Loucy (cell line): ENCODE results near the gene DNAJC1.

ENCODE experiments used
- EZH2phosphoT487 ChIP-seq: fragments of 200-600 bp; IDR thresholded peaks from 2 replicates; pipeline ENCODE4 v1.6.1; 2018; ENCODE audit warnings: antibody characterized with exemption, mild to moderate bottlenecking, moderate library complexity, borderline replicate concordance
- TF ChIP-seq, protein P1 (sequence below): fragments of 200-600 bp; sonication (generic); conservative IDR thresholded peaks from 2 replicates; pipeline ENCODE4 v1.5.1; 2014; ENCODE audit warnings: mild to moderate bottlenecking, antibody characterized with exemption, low read length

- TF ChIP-seq, protein P1, sequence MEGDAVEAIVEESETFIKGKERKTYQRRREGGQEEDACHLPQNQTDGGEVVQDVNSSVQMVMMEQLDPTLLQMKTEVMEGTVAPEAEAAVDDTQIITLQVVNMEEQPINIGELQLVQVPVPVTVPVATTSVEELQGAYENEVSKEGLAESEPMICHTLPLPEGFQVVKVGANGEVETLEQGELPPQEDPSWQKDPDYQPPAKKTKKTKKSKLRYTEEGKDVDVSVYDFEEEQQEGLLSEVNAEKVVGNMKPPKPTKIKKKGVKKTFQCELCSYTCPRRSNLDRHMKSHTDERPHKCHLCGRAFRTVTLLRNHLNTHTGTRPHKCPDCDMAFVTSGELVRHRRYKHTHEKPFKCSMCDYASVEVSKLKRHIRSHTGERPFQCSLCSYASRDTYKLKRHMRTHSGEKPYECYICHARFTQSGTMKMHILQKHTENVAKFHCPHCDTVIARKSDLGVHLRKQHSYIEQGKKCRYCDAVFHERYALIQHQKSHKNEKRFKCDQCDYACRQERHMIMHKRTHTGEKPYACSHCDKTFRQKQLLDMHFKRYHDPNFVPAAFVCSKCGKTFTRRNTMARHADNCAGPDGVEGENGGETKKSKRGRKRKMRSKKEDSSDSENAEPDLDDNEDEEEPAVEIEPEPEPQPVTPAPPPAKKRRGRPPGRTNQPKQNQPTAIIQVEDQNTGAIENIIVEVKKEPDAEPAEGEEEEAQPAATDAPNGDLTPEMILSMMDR: no peak
- no peak for TF ChIP-seq EZH2phosphoT487
These were observed 253.7 kb downstream of the DNAJC1 start for GRCh38 chr10:21749788-21750187.
